NCI-H526 treated with DMSO at 0.1 percent for 48 hours (cell line): ENCODE results near the gene CFAP97D2.

Experiments used
- DNase-seq: peaks from one replicate; lab custom pipeline; 2025; lab: John Stamatoyannopoulos, UW

The CFAP97D2 gene

GRCh38 chr13:114269281-114269770 is 90.3 kb downstream of the CFAP97D2 start:
- DNase-seq, result no peak
